ENCODE results near the gene ITGB1. TPM values are rescaled to one million over a fixed set of nuclear protein-coding genes. Genes with fewer than 3 reads are reported as not detected.

The ITGB1 gene
- polyA plus RNA-seq, 1 of the 3 experiments (the other 2 are of a cell fraction) = 666 TPM

GRCh38 chr10:32990811-32991210 lies 32.8 kb upstream of the ITGB1 start:
- Histone ChIP-seq H3K79me2 (ENCODE audit: insufficient read depth) (no peaks in the 10 kb centered on the region), H3K27me3 (ENCODE audit: insufficient read depth) (no peaks in the 10 kb centered on the region), H2AFZ (ENCODE audit: low read depth) (no peak overlapping the region), H3K4me2 (no peak overlapping the region), H3K4me1 (ENCODE audit: control insufficient read depth in 1 of 2, insufficient read depth in 2 of 2, low read depth in 1 of 2, low read length in 1 of 2) (peaks cover 0 to 5% of the 10 kb centered on the region in 2 experiments; a peak in 1 of 4 replicates), H3F3A (replicated peaks; ENCODE audit: insufficient read depth) (peaks cover 10% of the 10 kb centered on the region), H3K9me3 (no peaks in the 10 kb centered on the region), H4K20me1 (ENCODE audit: insufficient read depth) (no peaks in the 10 kb centered on the region), H3K4me3 (ENCODE audit: low read depth in 2 of 2, low read length in 1 of 2) (no peak overlapping the region), H3K27ac (ENCODE audit: low read depth in 2 of 2, low read length in 1 of 2) (no peak overlapping the region), H3K9me2 (no peaks in the 10 kb centered on the region), H3K36me3 (replicated peaks in 1 of 2; ENCODE audit: control insufficient read depth in 1 of 2, insufficient read depth in 2 of 2, low read length in 1 of 2) (no peaks in the 10 kb centered on the region), H3K9ac (no peak overlapping the region)
- CTCF ChIA-PET = no interaction called here
- POLR2A ChIA-PET = no interaction called here
- no peak for TF ChIP-seq RFX5 (IDR thresholded peaks at IDR 0.05; ENCODE audit: low read length)
- TF ChIP-seq GABPA (IDR thresholded peaks at IDR 0.05; ENCODE audit: low read depth) = no peak
- TF ChIP-seq YY1 (IDR thresholded peaks at IDR 0.05; ENCODE audit: low read depth) = no peak
- no peak for DNase-seq

DNA sequence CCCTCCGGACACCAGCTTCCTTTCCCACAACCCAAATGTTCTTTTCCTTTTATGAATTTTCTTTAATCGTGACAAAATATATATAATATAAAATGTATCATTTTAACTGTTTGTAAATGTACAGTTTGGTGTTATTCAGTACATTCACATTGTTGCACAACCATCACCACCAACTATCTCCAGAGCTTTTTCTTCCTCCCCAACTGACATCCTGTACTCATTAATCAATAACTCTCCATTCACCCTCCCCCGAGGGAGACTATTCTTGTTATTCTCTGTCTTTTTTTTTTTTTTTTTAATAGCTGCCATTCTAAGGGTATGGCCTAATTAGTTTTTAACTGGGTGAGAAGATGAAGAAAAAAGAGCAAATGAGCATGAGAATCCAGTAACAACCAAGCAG lies 30.6 kb upstream of the ITGB1 start:
- H3K27me3 ChIP-seq (ENCODE audit: insufficient read depth) = no peaks in the 10 kb centered on the region
- peaks cover 4% of the 10 kb centered on the region; the same call in 1 of the 2 replicates for H3K79me2 ChIP-seq (ENCODE audit: insufficient read depth)
- WGBS (ENCODE audit: low lambda C conversion rate) = 72% methylated on average over 3 of the region's 3 CpGs
- H4K20me1 ChIP-seq (ENCODE audit: insufficient read depth) = no peaks in the 10 kb centered on the region
- H3K36me3 ChIP-seq (replicated peaks in 1 of 2; ENCODE audit: control insufficient read depth in 1 of 2, insufficient read depth in 2 of 2, low read length in 1 of 2) = no peaks in the 10 kb centered on the region
- ChIA-PET CTCF (interaction anchor here (1.4 kb wide), 1 partner anchor 20 kb away, joined by 4 read pairs; no protein-coding TSS in a partner anchor), POLR2A (no interaction called here)
- H3K4me3 ChIP-seq (ENCODE audit: low read depth in 2 of 2, low read length in 1 of 2) = no peak overlapping the region
- H3K4me1 ChIP-seq (ENCODE audit: control insufficient read depth in 1 of 2, insufficient read depth in 2 of 2, low read depth in 1 of 2, low read length in 1 of 2) = peaks cover 6 to 23% of the 10 kb centered on the region in 2 experiments
- H3K4me2 ChIP-seq = no peak overlapping the region
- H3F3A ChIP-seq (replicated peaks; ENCODE audit: insufficient read depth) = peaks cover 22% of the 10 kb centered on the region
- no peak for DNase-seq
- H3K9me2 ChIP-seq = no peaks in the 10 kb centered on the region
- TF ChIP-seq RXRA (IDR thresholded peaks at IDR 0.05; ENCODE audit: borderline replicate concordance, low read depth) (no peak), TCF12 (IDR thresholded peaks at IDR 0.05) (no peak), MEF2A (IDR thresholded peaks at IDR 0.05; ENCODE audit: borderline replicate concordance, low read depth) (no peak), CHD2 (IDR thresholded peaks at IDR 0.05; ENCODE audit: low read length, partially characterized antibody) (no peak), GABPA (IDR thresholded peaks at IDR 0.05; ENCODE audit: low read depth) (no peak), FOXJ3 (CRISPR knock-in tag; IDR thresholded peaks at IDR 0.05) (no peak), MXI1 (IDR thresholded peaks at IDR 0.05; ENCODE audit: low read depth, low read length) (no peak), YY1 (IDR thresholded peaks at IDR 0.05; ENCODE audit: low read depth) (no peak), GATA2 (CRISPR knock-in tag; IDR thresholded peaks at IDR 0.05) (no peak), RCOR1 (IDR thresholded peaks at IDR 0.05; ENCODE audit: low read length) (no peak), SMC3 (IDR thresholded peaks at IDR 0.05; ENCODE audit: low read depth, low read length) (no peak), RFX5 (IDR thresholded peaks at IDR 0.05; ENCODE audit: low read length) (no peak), EP300 (IDR thresholded peaks at IDR 0.05; ENCODE audit: borderline replicate concordance in 1 of 2, low read depth in 1 of 2, low read length in 1 of 2) (no peak), POLR2AphosphoS5 (IDR thresholded peaks at IDR 0.05; ENCODE audit: low read depth, low read length) (no peak)
- TF ChIP-seq, protein P1, sequence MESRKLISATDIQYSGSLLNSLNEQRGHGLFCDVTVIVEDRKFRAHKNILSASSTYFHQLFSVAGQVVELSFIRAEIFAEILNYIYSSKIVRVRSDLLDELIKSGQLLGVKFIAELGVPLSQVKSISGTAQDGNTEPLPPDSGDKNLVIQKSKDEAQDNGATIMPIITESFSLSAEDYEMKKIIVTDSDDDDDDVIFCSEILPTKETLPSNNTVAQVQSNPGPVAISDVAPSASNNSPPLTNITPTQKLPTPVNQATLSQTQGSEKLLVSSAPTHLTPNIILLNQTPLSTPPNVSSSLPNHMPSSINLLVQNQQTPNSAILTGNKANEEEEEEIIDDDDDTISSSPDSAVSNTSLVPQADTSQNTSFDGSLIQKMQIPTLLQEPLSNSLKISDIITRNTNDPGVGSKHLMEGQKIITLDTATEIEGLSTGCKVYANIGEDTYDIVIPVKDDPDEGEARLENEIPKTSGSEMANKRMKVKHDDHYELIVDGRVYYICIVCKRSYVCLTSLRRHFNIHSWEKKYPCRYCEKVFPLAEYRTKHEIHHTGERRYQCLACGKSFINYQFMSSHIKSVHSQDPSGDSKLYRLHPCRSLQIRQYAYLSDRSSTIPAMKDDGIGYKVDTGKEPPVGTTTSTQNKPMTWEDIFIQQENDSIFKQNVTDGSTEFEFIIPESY (IDR thresholded peaks at IDR 0.05; ENCODE audit: borderline replicate concordance, low read depth) = no peak
- TF ChIP-seq, protein P2, sequence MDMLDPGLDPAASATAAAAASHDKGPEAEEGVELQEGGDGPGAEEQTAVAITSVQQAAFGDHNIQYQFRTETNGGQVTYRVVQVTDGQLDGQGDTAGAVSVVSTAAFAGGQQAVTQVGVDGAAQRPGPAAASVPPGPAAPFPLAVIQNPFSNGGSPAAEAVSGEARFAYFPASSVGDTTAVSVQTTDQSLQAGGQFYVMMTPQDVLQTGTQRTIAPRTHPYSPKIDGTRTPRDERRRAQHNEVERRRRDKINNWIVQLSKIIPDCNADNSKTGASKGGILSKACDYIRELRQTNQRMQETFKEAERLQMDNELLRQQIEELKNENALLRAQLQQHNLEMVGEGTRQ (IDR thresholded peaks at IDR 0.05; ENCODE audit: borderline replicate concordance, low read depth, low read length) = no peak
- TF ChIP-seq, protein P3, sequence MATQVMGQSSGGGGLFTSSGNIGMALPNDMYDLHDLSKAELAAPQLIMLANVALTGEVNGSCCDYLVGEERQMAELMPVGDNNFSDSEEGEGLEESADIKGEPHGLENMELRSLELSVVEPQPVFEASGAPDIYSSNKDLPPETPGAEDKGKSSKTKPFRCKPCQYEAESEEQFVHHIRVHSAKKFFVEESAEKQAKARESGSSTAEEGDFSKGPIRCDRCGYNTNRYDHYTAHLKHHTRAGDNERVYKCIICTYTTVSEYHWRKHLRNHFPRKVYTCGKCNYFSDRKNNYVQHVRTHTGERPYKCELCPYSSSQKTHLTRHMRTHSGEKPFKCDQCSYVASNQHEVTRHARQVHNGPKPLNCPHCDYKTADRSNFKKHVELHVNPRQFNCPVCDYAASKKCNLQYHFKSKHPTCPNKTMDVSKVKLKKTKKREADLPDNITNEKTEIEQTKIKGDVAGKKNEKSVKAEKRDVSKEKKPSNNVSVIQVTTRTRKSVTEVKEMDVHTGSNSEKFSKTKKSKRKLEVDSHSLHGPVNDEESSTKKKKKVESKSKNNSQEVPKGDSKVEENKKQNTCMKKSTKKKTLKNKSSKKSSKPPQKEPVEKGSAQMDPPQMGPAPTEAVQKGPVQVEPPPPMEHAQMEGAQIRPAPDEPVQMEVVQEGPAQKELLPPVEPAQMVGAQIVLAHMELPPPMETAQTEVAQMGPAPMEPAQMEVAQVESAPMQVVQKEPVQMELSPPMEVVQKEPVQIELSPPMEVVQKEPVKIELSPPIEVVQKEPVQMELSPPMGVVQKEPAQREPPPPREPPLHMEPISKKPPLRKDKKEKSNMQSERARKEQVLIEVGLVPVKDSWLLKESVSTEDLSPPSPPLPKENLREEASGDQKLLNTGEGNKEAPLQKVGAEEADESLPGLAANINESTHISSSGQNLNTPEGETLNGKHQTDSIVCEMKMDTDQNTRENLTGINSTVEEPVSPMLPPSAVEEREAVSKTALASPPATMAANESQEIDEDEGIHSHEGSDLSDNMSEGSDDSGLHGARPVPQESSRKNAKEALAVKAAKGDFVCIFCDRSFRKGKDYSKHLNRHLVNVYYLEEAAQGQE (IDR thresholded peaks at IDR 0.05; ENCODE audit: low read depth, low read length) = no peak
- no peak overlapping the region for H2AFZ ChIP-seq (ENCODE audit: low read depth)
- H3K9me3 ChIP-seq = no peaks in the 10 kb centered on the region
- H3K9ac ChIP-seq = no peak overlapping the region
- no peak overlapping the region for H3K27ac ChIP-seq (ENCODE audit: low read depth in 2 of 2, low read length in 1 of 2)
